Liver (tissue), 9 donors: ENCODE results near the gene CDRT15. TPM values are rescaled to one million over a fixed set of nuclear protein-coding genes. Genes with fewer than 3 reads are reported as not detected.

ENCODE experiments used
- DNase-seq: peaks from one replicate; pipeline ENCODE4 v3.0.0-alpha.2; 2017; ENCODE audit warnings: low spot score
- H3K27ac ChIP-seq, 2 donors: one replicate each; pipeline ENCODE4 v1.7.0; 2013; ENCODE audit warnings: inconsistent platforms in 2 of 2, low read length in 2 of 2, control low read depth in 1 of 2, low read depth in 1 of 2, mild to moderate bottlenecking in 1 of 2
- H3K27me3 ChIP-seq, 4 donors: one replicate each; pipeline versions ENCODE4 v1.6.1 to v1.7.0; 2013; ENCODE audit warnings: low read length in 3 of 4, inconsistent platforms in 1 of 4, mild to moderate bottlenecking in 1 of 4, moderate library complexity in 1 of 4; ENCODE audit not compliant: control insufficient read depth in 4 of 4, insufficient read depth in 4 of 4
- H3K36me3 ChIP-seq, 4 donors: one replicate each; pipeline versions ENCODE4 v1.6.1 to v1.7.0; 2013; ENCODE audit warnings: low read length in 3 of 4, mild to moderate bottlenecking in 3 of 4, low read depth in 1 of 4, moderate library complexity in 1 of 4; ENCODE audit not compliant: control insufficient read depth in 4 of 4, insufficient read depth in 3 of 4
- H3K4me1 ChIP-seq, 4 donors: one replicate each; pipeline versions ENCODE4 v1.6.1 to v1.7.0; 2013; ENCODE audit warnings: low read length in 3 of 4, mild to moderate bottlenecking in 3 of 4, moderate library complexity in 1 of 4; ENCODE audit not compliant: control insufficient read depth in 4 of 4, insufficient read depth in 4 of 4
- H3K4me3 ChIP-seq, 3 donors: one replicate each; pipeline versions ENCODE4 v1.6.1 to v1.7.0; 2013; ENCODE audit warnings: low read length in 3 of 3, control low read depth in 1 of 3, low read depth in 1 of 3, mild to moderate bottlenecking in 1 of 3
- H3K9ac ChIP-seq, 2 donors: one replicate each; pipeline ENCODE4 v1.7.0; 2013; ENCODE audit warnings: low read length in 2 of 2, mild to moderate bottlenecking in 2 of 2, moderate library complexity in 2 of 2, control low read depth in 1 of 2, low read depth in 1 of 2
- H3K9me3 ChIP-seq, 4 donors: one replicate each; pipeline versions ENCODE4 v1.6.1 to v1.7.0; 2013; ENCODE audit warnings: low read length in 3 of 4; ENCODE audit not compliant: control insufficient read depth in 4 of 4
- FOXA1 ChIP-seq: IDR thresholded peaks from 2 replicates; pipeline ENCODE4 v1.6.1; 2016; ENCODE audit warnings: antibody characterized with exemption
- FOXA2 ChIP-seq: IDR thresholded peaks from 2 replicates; pipeline ENCODE4 v1.6.1; 2016; ENCODE audit warnings: antibody characterized with exemption
- GABPA ChIP-seq, 2 donors: IDR thresholded peaks in 1 of 2; conservative IDR thresholded peaks in 1 of 2; 2 replicates each; pipeline ENCODE4 v1.6.1; 2016; ENCODE audit warnings: antibody characterized with exemption in 2 of 2, mild to moderate bottlenecking in 1 of 2, moderate library complexity in 1 of 2
- HNF4A ChIP-seq, 2 donors: conservative IDR thresholded peaks; 2 replicates each; pipeline ENCODE4 v1.6.1; 2016; ENCODE audit warnings: antibody characterized with exemption in 2 of 2, mild to moderate bottlenecking in 2 of 2
- JUND ChIP-seq, 2 donors: IDR thresholded peaks; 2 replicates each; pipeline ENCODE4 v1.6.1; 2016; ENCODE audit warnings: antibody characterized with exemption in 2 of 2
- MAX ChIP-seq: IDR thresholded peaks from 2 replicates; pipeline ENCODE4 v1.6.1; 2016; ENCODE audit warnings: antibody characterized with exemption
- REST ChIP-seq: IDR thresholded peaks from 2 replicates; pipeline ENCODE4 v1.6.1; 2016; ENCODE audit warnings: antibody characterized with exemption, mild to moderate bottlenecking
- RXRA ChIP-seq, 2 donors: IDR thresholded peaks; 2 replicates each; pipeline ENCODE4 v1.6.1; 2017 to 2018; ENCODE audit warnings: antibody characterized with exemption in 2 of 2, mild to moderate bottlenecking in 1 of 2
- SP1 ChIP-seq: IDR thresholded peaks from 2 replicates; pipeline ENCODE4 v1.6.1; 2018; ENCODE audit warnings: antibody characterized with exemption, mild to moderate bottlenecking
- TAF1 ChIP-seq: conservative IDR thresholded peaks from 2 replicates; pipeline ENCODE4 v1.6.1; 2016; ENCODE audit warnings: antibody characterized with exemption, mild to moderate bottlenecking
- ZBTB33 ChIP-seq: IDR thresholded peaks from 2 replicates; pipeline ENCODE4 v1.6.1; 2016; ENCODE audit warnings: antibody characterized with exemption
- WGBS: extraction: QIAGEN DNeasy Blood & Tissue Kit; methylation state at CpG from one replicate; pipeline ENCODE4 v1.1.7; 2013; 5-methylcytosine and 5-hydroxymethylcytosine counted together
- polyA plus RNA-seq, 2 donors: library from polyadenylated mRNA; stranded (reverse) in 1 of 2; unstranded in 1 of 2; fragments of 200-250 nt in 1 of 2; fragments of >200 nt in 1 of 2; fragmentation: Nextera tagmentation in 1 of 2; extraction: Ambion mirVana in 1 of 2; gene quantifications; one replicate each; pipeline versions ENCODE4 v1.2.1 to v1.2.3, GENCODE V29; 2013 to 2015
- total RNA-seq, 2 donors: library from RNA; depleted of rRNA; stranded (reverse); fragments of >200 nt; gene quantifications; one replicate each; pipeline ENCODE4 v1.2.3, GENCODE V29; 2014
- TF ChIP-seq, protein P1 (sequence below): IDR thresholded peaks from 2 replicates; pipeline ENCODE4 v1.6.1; 2016; ENCODE audit warnings: antibody characterized with exemption
- TF ChIP-seq, protein P2 (sequence below): fragments of 150-350 bp; IDR thresholded peaks from 2 replicates; pipeline ENCODE4 v1.5.1; 2017; ENCODE audit warnings: improper control_type of control experiment, low read depth, low read length; ENCODE audit not compliant: missing input control
- donor health status: healthy.
- donor health status: healthy.
- donor health status: healthy.
- donor health status: healthy.
- donor health status: healthy.

CDRT15 gene
- total and polyA plus RNA-seq, 4 donors, result 0.40 TPM; not detected in 3

- no peak for TF ChIP-seq REST
- no peak for TF ChIP-seq MAX
- TF ChIP-seq, protein P1, sequence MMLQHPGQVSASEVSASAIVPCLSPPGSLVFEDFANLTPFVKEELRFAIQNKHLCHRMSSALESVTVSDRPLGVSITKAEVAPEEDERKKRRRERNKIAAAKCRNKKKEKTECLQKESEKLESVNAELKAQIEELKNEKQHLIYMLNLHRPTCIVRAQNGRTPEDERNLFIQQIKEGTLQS, result no peak
- no peak for TF ChIP-seq JUND (IDR thresholded peaks at IDR 0.05)
- TF ChIP-seq, protein P2, sequence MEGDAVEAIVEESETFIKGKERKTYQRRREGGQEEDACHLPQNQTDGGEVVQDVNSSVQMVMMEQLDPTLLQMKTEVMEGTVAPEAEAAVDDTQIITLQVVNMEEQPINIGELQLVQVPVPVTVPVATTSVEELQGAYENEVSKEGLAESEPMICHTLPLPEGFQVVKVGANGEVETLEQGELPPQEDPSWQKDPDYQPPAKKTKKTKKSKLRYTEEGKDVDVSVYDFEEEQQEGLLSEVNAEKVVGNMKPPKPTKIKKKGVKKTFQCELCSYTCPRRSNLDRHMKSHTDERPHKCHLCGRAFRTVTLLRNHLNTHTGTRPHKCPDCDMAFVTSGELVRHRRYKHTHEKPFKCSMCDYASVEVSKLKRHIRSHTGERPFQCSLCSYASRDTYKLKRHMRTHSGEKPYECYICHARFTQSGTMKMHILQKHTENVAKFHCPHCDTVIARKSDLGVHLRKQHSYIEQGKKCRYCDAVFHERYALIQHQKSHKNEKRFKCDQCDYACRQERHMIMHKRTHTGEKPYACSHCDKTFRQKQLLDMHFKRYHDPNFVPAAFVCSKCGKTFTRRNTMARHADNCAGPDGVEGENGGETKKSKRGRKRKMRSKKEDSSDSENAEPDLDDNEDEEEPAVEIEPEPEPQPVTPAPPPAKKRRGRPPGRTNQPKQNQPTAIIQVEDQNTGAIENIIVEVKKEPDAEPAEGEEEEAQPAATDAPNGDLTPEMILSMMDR, result no peak
- no peak for TF ChIP-seq GABPA (IDR thresholded peaks at IDR 0.05 in 1 of 2, conservative IDR thresholded peaks at IDR 0.05 in 1 of 2)
- H3K36me3 ChIP-seq, result peaks cover 0 to 5% (median 0%) of the 10 kb centered on the region in 4 donors
- H3K9ac ChIP-seq, result no peak overlapping the region
- 70% methylated on average over 10 of the region's 10 CpGs for WGBS
- no peak for DNase-seq
- no peak overlapping the region for H3K27ac ChIP-seq
- H3K27me3 ChIP-seq, result no peaks in the 10 kb centered on the region
- no peaks in the 10 kb centered on the region for H3K9me3 ChIP-seq
- no peak overlapping the region for H3K4me3 ChIP-seq
- H3K4me1 ChIP-seq, result peaks cover 2 to 10% (median 6%) of the 10 kb centered on the region in 4 donors
These were observed 35.4 kb downstream of the CDRT15 start for GRCh38 chr17:14201021-14201987.

- TF ChIP-seq JUND (IDR thresholded peaks at IDR 0.05) (no peak), HNF4A (conservative IDR thresholded peaks at IDR 0.05) (no peak), MAX (no peak), FOXA1 (no peak), REST (no peak), ZBTB33 (no peak), SP1 (no peak), RXRA (IDR thresholded peaks at IDR 0.05) (no peak), FOXA2 (no peak), TAF1 (no peak)
- TF ChIP-seq, protein P2, result no peak
- no peak overlapping the region for H3K9ac ChIP-seq
- H3K27ac ChIP-seq, result no peak overlapping the region
- no peak for DNase-seq
- 95% methylated on average over 4 of the region's 4 CpGs for whole genome bisulfite sequencing
- H3K4me3 ChIP-seq, result no peak overlapping the region
- H3K27me3 ChIP-seq, result no peaks in the 10 kb centered on the region
- H3K4me1 ChIP-seq, result peaks cover 0 to 2% (median under 1%) of the 10 kb centered on the region in 4 donors
- H3K36me3 ChIP-seq, result peaks cover 0 to 5% (median 0%) of the 10 kb centered on the region in 4 donors
- no peaks in the 10 kb centered on the region for H3K9me3 ChIP-seq
These were observed 36.3 kb downstream of the CDRT15 start for GRCh38 chr17:14200354-14200753.
